Measurements from ENCODE around the gene HCN3.
"Not testable (repeated sequence)": the region's sequence is repeated elsewhere in the genome, so short reads cannot be mapped to it uniquely, and the experiment has no call there.

The HCN3 gene

DNA sequence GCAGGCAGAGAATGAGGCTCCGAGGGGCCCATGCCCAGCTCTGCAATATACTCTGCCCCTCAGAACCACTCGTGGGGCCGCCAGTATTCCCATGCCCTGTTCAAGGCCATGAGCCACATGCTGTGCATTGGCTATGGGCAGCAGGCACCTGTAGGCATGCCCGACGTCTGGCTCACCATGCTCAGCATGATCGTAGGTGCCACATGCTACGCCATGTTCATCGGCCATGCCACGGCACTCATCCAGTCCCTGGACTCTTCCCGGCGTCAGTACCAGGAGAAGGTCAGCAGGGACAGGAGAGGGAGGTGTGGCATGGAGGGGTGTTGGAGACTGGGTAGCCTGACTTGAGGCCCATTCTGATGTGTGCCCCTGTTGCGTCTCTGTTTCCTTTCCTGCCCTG lies 7.2 kb downstream of the HCN3 start:
- DNase-seq (ENCODE audit: low read depth in 1 of 2, low spot score in 1 of 2), result no peak

DNA sequence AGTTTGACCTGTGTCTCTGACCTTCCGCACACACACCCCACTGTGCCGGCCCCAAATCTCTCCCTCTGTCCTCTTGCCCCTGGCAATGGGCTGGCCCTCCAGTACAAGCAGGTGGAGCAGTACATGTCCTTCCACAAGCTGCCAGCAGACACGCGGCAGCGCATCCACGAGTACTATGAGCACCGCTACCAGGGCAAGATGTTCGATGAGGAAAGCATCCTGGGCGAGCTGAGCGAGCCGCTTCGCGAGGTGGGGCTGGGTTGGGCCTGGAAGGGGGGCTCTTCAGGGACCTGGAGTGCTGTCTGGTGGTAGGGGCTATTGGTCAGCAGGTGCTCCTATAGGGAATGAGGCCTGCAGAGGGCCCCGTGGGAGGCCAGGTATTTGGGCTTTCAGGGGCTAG lies 7.8 kb downstream of the HCN3 start:
- DNase-seq (ENCODE audit: low read depth in 1 of 2, low spot score in 1 of 2), result no peak

DNA sequence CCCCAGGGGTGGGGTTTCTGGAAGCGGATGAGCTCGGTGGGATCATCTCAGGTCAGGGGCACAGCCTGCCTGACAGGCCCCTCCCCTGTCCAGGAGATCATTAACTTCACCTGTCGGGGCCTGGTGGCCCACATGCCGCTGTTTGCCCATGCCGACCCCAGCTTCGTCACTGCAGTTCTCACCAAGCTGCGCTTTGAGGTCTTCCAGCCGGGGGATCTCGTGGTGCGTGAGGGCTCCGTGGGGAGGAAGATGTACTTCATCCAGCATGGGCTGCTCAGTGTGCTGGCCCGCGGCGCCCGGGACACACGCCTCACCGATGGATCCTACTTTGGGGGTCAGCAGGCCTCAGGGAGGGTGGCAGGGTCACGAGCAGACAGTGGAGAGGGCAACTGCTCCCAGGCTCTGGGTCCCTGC lies 8.4 kb downstream of the HCN3 start:
- DNase-seq (ENCODE audit: low read depth in 1 of 2, low spot score in 1 of 2), result no peak

DNA sequence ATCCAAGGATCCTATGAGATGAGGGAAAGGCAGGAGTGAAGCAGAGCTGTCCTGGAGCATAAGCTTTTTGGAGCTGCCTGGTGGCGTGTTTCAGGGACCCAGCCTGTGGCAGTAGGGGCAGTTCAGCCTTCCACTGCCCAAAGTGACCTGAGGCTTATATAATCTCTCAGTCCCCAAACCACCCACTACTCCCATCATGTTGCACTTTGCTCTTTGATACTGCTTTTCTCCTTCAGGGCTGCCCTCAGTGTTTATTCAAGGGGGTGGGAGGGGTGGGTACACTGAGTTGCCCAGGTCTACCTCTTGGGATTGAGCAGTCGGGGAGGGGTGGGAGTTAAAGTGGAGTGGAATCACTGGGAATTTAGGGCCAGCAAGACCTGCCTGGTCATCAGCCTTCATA lies 9.3 kb downstream of the HCN3 start:
- no peak for DNase-seq (ENCODE audit: low read depth in 1 of 2, low spot score in 1 of 2)

DNA sequence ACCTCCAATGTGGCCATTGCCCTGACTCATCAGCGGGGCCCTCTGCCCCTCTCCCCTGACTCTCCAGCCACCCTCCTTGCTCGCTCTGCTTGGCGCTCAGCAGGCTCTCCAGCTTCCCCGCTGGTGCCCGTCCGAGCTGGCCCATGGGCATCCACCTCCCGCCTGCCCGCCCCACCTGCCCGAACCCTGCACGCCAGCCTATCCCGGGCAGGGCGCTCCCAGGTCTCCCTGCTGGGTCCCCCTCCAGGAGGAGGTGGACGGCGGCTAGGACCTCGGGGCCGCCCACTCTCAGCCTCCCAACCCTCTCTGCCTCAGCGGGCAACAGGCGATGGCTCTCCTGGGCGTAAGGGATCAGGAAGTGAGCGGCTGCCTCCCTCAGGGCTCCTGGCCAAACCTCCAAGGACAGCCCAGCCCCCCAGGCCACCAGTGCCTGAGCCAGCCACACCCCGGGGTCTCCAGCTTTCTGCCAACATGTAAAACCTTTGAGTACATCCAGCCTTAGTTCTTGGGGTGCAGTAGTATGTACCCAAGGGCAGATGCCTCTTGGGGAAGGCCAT lies 10.8 kb downstream of the HCN3 start:
- DNase-seq (ENCODE audit: low read depth in 1 of 2, low spot score in 1 of 2), result no peak

DNA sequence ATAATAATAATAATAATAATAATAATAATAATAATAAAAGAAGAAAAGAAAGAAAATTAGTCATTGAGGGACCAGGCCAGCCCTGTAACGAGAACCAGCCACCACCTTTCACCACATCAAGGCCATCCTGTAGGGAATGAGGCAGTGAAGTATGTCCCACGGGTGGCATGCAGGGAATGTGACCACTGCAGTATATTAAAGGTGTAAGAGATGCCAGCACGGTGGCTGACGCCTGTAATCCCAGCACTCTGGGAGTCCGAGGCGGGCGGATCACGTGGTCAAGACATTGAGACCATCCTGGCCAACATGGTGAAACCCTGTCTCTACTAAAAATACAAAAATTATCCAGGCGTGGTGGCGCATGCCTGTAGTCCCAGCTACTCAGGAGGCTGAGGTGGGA lies 13.7 kb downstream of the HCN3 start:
- DNase-seq (ENCODE audit: low read depth in 1 of 2, low spot score in 1 of 2), result not testable (repeated sequence)

DNA sequence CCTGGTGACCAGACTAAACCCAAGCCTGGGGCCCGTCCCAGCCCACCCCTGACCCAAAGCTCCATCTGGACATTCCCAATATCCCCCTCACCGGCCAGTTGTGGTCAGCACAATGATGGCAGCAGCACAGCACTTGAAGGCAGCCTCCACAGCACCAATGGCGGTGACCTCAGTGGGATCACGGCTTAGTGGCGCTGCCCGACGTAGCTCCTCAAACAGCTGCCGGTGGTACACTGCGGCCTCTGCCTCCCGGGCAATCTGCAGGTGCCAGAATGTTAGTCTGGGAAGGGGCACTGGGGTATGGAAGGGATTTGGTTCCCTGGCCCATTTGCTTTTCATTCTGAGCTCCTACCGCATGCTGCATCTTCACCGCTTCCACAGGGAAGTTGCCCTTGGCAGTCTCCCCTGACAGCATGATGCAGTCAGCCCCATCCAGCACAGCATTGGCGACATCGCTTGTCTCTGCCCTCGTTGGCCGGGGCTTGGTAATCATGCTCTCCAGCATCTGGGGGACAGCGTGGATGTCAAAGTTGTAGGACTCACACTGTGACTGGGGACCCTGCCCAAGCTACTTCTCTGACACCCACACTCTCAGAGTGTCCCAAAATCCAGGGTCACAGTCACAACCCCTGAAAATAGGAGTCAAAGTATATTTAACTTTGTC lies 16.0 kb downstream of the HCN3 start:
- no peak for DNase-seq (ENCODE audit: low read depth in 1 of 2, low spot score in 1 of 2)

DNA sequence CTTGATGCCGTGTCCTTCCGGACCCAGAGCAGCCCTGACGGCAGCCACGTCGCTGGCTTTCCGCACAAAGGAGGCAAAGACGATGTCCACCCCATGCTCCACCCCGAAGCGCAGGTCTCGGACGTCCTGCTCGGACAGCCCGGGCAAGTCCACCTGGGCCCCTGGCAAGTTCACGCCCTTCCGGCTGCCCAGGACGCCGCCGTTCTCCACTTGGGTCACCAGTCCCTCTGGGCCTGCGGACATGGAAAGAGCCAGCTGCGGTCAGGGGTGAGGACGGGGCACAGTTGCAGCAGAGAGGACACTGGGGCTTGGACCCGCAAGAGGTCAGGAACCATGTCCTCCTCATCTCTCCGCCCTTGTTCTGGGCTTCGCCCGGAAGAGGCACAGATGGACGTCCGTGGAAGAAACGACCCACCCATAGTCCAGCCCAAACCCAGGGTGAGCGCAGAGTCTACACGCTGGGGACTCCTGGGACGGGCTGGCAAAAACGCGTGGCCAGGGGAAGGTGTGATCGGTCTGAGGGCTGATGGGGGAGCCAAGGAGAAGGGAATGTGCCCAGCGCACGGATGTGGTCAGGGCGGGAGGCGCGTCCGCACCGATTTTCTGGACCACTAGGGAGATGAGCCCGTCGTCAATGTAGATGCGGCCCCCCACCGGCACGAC lies 17.4 kb downstream of the HCN3 start:
- DNase-seq (ENCODE audit: low read depth in 1 of 2, low spot score in 1 of 2), result no peak

DNA sequence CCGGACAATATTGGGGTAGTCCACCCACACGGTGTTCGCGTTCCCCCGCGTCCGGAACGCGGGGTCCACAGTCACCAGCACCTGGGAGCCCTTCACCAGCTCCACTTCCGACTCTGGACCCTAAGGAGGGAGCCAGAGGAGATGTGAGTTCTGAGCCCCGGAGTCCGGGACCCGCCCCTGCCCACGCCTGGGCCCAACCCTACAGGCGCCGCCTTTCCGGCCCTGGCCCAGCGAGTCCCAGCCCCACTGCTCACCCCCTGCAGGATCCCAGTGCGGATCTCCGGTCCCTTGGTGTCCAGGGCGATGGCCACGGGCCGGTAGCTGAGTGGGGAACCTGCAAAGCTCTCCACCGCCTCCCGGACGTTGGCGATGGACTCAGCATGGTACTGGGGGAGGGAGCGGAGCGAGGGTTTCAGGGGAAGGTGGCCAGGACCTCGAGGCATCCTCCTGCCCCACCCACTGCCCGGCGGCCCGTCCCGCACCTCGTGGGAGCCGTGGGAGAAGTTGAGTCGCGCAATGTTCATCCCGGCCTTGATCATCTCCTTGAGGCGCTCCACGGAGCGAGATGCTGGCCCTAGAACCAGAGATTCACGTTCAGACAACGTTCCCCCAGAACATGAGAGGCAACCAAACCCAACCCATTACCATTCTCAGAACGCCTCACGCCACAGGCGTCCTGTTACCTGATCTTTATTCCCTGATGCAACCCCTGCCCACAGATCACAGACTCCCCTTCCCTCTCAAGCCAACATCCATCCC lies 18.1 kb downstream of the HCN3 start:
- DNase-seq (ENCODE audit: low read depth in 1 of 2, low spot score in 1 of 2), result no peak

DNA sequence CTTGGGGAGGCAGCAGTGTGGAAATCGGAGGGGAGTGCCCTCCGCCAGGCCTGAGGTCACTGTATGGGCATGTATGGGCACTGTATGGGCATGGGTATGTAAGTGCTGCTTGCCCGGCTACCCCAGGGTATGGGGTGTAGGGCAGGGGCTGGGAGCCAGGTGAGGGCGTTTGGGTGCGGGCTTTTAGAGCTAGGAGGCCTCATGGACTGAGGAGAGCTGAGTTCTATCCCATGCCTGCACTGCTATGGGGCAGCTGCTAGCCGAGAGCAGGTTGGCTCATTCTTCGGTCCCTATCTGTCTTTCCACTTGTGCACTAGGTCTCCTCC lies 18.6 kb downstream of the HCN3 start:
- DNase-seq (ENCODE audit: low read depth in 1 of 2, low spot score in 1 of 2), result no peak

DNA sequence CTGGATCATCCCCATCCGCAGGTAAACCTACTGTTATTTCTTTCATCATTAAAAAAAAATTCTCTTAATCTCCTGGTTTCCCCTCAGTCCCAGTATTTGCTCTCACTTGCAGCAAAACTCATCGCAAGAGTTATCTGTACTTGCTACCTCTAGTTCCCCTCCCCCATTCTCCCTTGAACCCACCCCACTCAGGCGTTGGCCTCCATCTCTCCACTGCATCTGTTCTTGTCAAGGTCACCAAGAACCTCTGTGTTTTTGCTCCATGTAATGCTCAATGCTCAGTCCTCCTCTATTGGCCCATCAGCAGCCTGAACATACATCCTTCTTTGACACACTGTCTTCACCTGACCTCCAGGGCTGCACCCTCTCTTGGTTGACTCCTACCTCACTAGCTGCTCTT lies 19.4 kb downstream of the HCN3 start:
- no peak for DNase-seq (ENCODE audit: low read depth in 1 of 2, low spot score in 1 of 2)

DNA sequence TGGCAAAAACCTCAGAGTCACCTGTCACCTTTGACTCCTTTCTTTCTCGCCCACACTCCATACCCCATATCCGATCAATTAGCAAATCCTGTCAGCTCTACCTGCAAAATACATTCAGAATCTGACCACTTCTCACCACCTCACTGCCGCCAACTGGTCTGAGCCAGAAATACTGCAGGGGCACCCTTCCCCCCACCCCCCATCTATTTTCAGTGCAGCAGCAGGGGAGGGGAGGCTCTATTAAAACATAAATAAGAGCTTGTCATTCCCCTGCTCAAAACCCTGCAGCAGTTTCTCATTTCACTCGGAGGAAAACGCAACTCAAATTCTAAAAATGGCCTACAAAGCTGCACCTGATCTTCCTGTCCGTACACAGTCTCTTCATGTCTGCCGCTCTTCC lies 20.1 kb downstream of the HCN3 start:
- no peak for DNase-seq (ENCODE audit: low read depth in 1 of 2, low spot score in 1 of 2)

DNA sequence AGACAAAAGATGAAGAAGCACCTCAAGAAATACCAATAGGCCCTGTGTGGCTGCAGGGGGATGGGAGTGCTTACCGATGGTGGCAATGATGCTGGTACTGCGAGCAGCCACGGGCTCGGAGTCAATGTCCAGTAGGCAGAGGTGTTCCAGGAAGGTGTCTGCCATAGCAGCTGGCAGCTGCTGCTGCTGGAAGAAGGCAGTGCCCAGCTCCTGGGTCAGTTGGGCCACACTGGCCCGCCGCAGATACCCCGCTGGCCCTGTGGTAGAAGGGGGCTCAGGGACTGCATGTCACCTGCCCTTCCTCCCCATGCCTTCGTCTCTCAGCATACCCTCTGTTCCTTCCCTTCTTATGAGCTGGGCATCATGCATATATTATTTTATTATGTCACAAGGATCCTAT lies 22.8 kb downstream of the HCN3 start:
- no peak for DNase-seq (ENCODE audit: low read depth in 1 of 2, low spot score in 1 of 2)

DNA sequence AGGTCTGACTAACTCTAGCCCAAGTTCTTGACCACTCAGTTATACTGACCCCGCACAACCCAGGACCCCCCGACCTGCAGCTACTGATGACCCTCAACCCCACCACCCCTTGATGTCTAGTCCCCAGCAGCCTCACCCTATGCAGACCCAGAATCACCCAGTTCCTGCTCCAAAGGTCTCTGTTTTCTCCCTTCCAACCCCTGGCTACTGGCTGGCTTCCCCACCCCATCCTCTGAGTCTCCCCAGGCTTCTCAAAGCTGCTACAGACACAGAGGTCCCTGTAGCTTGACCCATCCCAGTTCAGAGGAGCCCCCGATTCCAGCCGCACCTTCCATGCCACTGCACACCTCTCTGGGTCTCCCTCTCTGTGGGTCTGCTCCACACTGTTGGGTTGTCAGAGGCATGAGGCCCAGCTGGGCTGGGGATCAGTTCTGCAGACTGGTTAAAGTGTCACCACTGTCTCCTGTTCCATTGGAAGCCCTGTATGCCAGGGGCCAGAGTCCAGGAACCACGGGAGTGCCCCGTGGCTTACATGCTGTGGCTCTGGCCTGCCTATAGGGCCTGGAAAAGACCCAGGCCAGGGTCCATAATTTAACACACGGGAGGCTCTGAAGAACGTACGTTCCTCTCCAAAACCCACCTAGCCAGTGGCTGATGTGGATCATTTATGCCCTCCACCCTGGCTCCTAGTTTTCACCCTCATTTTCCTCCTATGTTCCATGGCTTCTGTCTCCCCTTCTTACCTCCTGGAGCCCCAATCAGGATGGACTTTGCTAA lies 23.5 kb downstream of the HCN3 start:
- no peak for DNase-seq (ENCODE audit: low read depth in 1 of 2, low spot score in 1 of 2)

DNA sequence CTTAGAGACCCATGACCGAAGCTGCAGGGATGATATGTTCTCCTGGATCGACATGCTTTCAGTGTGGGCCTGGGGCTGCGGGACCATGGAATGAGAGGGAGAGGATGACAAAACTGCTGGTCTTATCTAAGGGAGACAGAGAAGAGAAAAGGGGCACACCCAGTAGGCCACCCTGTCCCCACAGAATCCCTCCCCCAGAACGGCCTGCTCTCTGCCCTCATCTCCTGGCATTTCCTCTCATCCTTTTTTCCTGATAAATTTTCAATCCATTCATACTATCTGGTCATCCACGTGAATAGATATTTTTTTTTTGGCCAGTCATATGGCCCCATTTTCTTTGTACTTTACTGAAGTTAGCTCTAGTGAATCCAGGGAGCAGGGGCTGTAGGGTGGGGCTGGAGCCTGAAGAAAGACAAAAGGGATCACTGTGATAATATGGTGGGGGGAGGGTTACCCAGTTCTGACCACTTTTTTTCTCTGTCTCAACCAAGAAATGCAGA lies 24.1 kb downstream of the HCN3 start, which contains the start of gene PKLR:
Gene PKLR, minus strand, starts transcription at position 97 of the 500 bp plus-strand sequence. Its CDS starts 43 bp downstream, at position 54.
- DNase-seq (ENCODE audit: low read depth in 1 of 2, low spot score in 1 of 2), result no peak

DNA sequence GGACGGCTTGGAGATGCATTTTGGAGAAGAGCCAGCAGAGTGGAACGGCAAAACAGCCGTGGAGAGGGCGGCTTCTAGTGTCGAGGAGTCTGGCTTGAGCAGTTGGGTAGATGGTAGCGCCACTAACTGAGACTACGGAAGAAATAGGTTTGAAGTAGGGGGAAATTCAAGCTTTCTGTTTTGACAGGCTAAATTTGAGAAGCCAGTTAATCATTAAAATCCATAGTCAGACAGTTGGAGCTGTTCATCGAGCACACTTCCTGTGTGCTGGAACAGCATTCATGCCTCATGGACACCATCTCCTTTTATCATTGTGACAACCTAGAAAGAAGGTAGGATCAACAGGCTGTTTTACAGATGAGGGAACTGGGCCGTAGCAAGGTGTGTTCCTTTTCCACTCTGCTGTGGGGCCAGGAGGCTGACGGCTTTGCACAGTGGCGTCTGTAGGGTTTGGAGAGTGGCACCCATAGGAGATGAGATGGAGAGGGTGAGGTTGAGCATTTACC lies 27.3 kb downstream of the HCN3 start:
- no peak for DNase-seq (ENCODE audit: low read depth in 1 of 2, low spot score in 1 of 2)

DNA sequence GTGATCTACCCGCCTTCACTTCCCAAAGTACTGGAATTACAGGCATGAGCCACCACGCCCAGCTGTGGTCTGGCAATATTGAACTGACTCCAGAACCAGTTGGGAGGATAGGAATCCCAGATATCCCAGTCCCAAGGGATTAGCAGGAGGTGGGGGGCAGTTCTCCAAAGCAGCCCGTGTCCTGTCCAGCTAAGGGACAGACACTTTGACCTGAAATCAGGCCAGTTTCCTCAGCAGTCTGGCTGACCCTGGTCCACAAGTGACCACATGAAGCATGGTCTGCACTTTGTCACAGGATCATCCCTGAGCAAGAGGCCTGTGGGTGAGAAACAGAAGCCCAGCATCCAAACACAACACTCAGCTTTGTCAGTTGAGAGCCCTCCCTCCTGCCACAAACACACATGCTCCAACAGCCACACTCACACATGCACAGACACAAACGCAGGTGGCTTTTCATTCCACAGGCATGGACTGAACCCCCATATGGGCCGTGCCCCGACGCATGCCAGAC lies 28.7 kb downstream of the HCN3 start:
- no peak for DNase-seq (ENCODE audit: low read depth in 1 of 2, low spot score in 1 of 2)

DNA sequence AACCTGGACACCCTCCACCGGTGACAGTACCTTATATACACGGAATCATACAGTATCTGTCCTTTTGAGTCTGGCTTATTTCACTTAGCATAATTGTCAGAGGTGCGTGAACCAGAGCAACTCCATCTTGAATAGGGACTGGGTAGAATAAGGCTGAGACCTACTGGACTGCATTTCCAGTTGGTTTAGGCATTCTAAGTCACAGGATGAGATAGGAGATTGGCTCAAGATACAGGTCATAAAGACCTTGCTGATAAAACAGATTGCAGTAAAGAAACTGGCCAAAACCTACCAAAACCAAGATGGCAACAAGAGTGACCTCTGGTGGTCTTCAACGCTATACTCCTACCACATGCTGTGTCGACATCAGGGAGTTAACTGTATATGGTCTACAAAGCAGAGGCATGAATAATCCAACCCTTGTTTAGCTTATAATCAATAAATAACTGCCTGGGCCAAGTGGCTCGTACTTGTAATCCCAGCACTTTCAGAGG lies 30.0 kb downstream of the HCN3 start:
- DNase-seq (ENCODE audit: low read depth in 1 of 2, low spot score in 1 of 2), result no peak

DNA sequence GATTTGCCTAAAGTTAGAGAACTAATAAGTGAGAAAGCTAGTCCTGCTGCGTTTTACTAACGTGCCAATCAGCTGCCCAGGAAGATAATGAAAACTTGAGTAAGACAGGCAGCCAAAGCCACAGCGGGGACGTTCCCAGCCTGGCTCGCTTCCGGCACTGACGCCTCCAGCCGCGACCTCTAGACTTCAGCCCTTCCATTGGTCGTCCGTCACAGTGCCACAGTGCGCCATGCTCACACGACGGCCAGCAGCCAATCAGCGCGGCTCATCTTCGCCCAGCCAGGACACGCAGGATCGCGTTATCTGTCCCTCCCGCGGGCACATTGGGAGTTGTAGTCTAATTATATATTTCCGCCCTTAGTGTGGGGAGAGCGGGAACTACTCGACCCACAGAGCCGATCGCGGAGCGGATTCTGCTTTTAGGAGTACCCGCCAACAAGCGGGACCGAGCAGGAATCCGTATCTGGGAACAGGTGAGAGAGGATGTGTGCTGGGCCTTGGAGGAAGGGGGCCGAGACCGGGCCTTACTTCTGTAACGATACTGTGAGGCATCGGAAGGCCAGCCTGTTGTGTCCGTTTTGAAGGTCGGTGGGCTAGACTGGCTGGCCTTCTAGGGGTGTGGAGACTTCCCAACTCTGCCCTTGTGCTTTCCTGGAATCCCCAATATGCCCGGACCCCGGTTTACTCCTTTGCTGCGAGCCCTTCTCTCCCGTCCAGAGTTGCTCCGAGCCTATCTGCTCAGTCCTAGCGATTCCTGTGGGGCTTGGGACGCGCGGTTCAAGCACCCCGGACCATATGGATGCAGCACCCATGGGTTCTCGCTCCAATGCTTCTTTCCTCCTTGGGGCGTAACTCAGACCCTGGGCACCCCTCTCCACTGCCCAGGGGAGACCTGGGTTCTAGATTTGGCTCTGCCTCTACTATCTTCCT lies 31.5 kb downstream of the HCN3 start, which contains the start of gene FDPS:
Gene FDPS, plus strand, starts transcription at position 374 of the 930 bp plus-strand sequence. CDS start 924 bp downstream, outside the sequence.
- peak; percentile 90 to 97 for DNase-seq (ENCODE audit: low read depth in 1 of 2, low spot score in 1 of 2)
